WTC11 (cell line): ENCODE data around the gene TNFRSF1B.

Source experiments
- ATF3 ChIP-seq: sonication (generic); formaldehyde crosslinking; conservative IDR thresholded peaks from 2 replicates; pipeline ENCODE4 v1.8.1; 2022; ENCODE audit warnings: mild to moderate bottlenecking, missing genetic modification reagents
- CREM ChIP-seq: sonication (generic); formaldehyde crosslinking; IDR thresholded peaks from 2 replicates; pipeline ENCODE4 v1.8.1; 2022; ENCODE audit warnings: mild to moderate bottlenecking, missing genetic modification reagents, moderate library complexity
- CTCF ChIP-seq: fragments of 200-600 bp; IDR thresholded peaks from 2 replicates; pipeline ENCODE4 v1.8.0; 2022; ENCODE audit warnings: antibody characterized with exemption
- IRF1 ChIP-seq: sonication (generic); formaldehyde crosslinking; IDR thresholded peaks from 2 replicates; pipeline ENCODE4 v1.8.0; 2023; ENCODE audit warnings: missing genetic modification reagents
- JUN ChIP-seq: sonication (generic); formaldehyde crosslinking; IDR thresholded peaks from 2 replicates; pipeline ENCODE4 v1.8.0; 2023; ENCODE audit warnings: mild to moderate bottlenecking, missing genetic modification reagents
- SOX15 ChIP-seq: fragments of 250-450 bp; sonication (Bioruptor Pico); IDR thresholded peaks from 2 replicates; pipeline ENCODE4 v1.9.0; 2021; ENCODE audit warnings: mild to moderate bottlenecking
- USF1 ChIP-seq: sonication (generic); formaldehyde crosslinking; IDR thresholded peaks from 2 replicates; pipeline ENCODE4 v1.8.0; 2022; ENCODE audit warnings: mild to moderate bottlenecking, missing genetic modification reagents
- USF2 ChIP-seq: sonication (generic); formaldehyde crosslinking; IDR thresholded peaks from 2 replicates; pipeline ENCODE4 v1.8.1; 2023; ENCODE audit warnings: mild to moderate bottlenecking, missing genetic modification reagents, moderate library complexity
- ZNF138 ChIP-seq: sonication (generic); formaldehyde crosslinking; conservative IDR thresholded peaks from 2 replicates; pipeline ENCODE4 v1.8.1; 2022; ENCODE audit warnings: mild to moderate bottlenecking, moderate library complexity, missing genetic modification reagents
- ZNF416 ChIP-seq: fragments of 250-450 bp; sonication (Bioruptor Pico); IDR thresholded peaks from 2 replicates; pipeline ENCODE4 v1.9.0; 2021; ENCODE audit warnings: mild to moderate bottlenecking, inconsistent platforms
- ZSCAN18 ChIP-seq: fragments of 250-450 bp; sonication (Bioruptor Pico); IDR thresholded peaks from 2 replicates; pipeline ENCODE4 v2.1.2; 2022; ENCODE audit warnings: mild to moderate bottlenecking, moderate library complexity

- TF ChIP-seq CTCF: no peak
- TF ChIP-seq ZNF416 (CRISPR knock-in tag): no peak
- TF ChIP-seq ZNF138 (CRISPR knock-in tag): no peak
- no peak for TF ChIP-seq CREM (CRISPR knock-in tag)
- no peak for TF ChIP-seq USF1 (CRISPR knock-in tag)
- no peak for TF ChIP-seq ZSCAN18 (CRISPR knock-in tag)
- TF ChIP-seq SOX15: no peak
- TF ChIP-seq ATF3 (CRISPR knock-in tag): no peak
- TF ChIP-seq USF2 (CRISPR knock-in tag): no peak
- no peak for TF ChIP-seq JUN (CRISPR knock-in tag)
- no peak for TF ChIP-seq IRF1 (CRISPR knock-in tag)
Measured at GRCh38 chr1:12200208-12200607, 33.4 kb downstream of the TNFRSF1B start.
